ENCODE data around the gene EFEMP2.

GRCh38 chr11:65862941-65863888 is 9.4 kb downstream of the EFEMP2 start:
- TF ChIP-seq CTCF (IDR thresholded peaks at IDR 0.05; ENCODE audit: insufficient read depth, low read length, poor library complexity, severe bottlenecking) (no peak), EZH2phosphoT487 (conservative IDR thresholded peaks at IDR 0.05; ENCODE audit: low read length) (no peak)
